T-helper 2 cell treated with Interferon-gamma antibody and Interleukin-4, amounts not matched to agents 100 ng/mL and 5 ng/mL, for 36 hours (primary cell): Measurements from ENCODE around the gene SKA2. TPM values are rescaled to one million over a fixed set of nuclear protein-coding genes. Genes with fewer than 3 reads are reported as not detected.
"Not testable (repeated sequence)": the region's sequence is repeated elsewhere in the genome, so short reads cannot be mapped to it uniquely, and the experiment has no call there.

Experiments
- intact Hi-C: fragments of 100-400 bp; cut with micrococcal nuclease; formaldehyde crosslinking; loops from one replicate; pipeline ENCODE4 v1.15.1; 2023
- total RNA-seq: library from RNA; stranded (reverse); gene quantifications from 2 replicates; pipeline ENCODE4 v1.2.3, GENCODE V29; 2022

The SKA2 gene
- total RNA-seq, 1 donor from 2014 or later: 75.9 TPM

- intact Hi-C loops: loop anchor here (1.0 to 5.0 kb wide), 6 partner anchors 49 to 768 kb away; partner anchors contain the start of genes CLTC, GDPD1, PRR11 and SKA2
Measured at GRCh38 chr17:59105852-59106462, 49.0 kb downstream of the SKA2 start.

- intact Hi-C loops: no loop called here
Measured at GRCh38 chr17:59101178-59101577, 53.8 kb downstream of the SKA2 start.

- intact Hi-C loops: no loop called here
Measured at GRCh38 chr17:59097876-59098275, 57.1 kb downstream of the SKA2 start.

GRCh38 chr17:59094861-59095530, 60.0 kb downstream of the SKA2 start:
- intact Hi-C loops: no loop called here

GRCh38 chr17:59093702-59094231, 61.2 kb downstream of the SKA2 start:
- intact Hi-C loops: no loop called here

- intact Hi-C loops: no loop called here
Measured at GRCh38 chr17:59093145-59093701, 61.8 kb downstream of the SKA2 start.

GRCh38 chr17:59090593-59090992, 64.4 kb downstream of the SKA2 start:
- intact Hi-C loops: not testable (repeated sequence)

- intact Hi-C loops: no loop called here
Measured at GRCh38 chr17:59084154-59084553, 70.8 kb downstream of the SKA2 start.

- intact Hi-C loops: no loop called here
Measured at GRCh38 chr17:59074494-59074893, 80.5 kb downstream of the SKA2 start.

GRCh38 chr17:59073972-59074371, 81.0 kb downstream of the SKA2 start:
- intact Hi-C loops: no loop called here

- intact Hi-C loops: no loop called here
Measured at GRCh38 chr17:59069856-59070255, 85.1 kb downstream of the SKA2 start.

- intact Hi-C loops: no loop called here
Measured at GRCh38 chr17:59067756-59068155, 87.2 kb downstream of the SKA2 start.

GRCh38 chr17:59067340-59067739, 87.6 kb downstream of the SKA2 start:
- intact Hi-C loops: no loop called here

- intact Hi-C loops: no loop called here
Measured at GRCh38 chr17:59062509-59062908, 92.5 kb downstream of the SKA2 start.

Other genes starting within 250 kb of the SKA2 start
- 22.0 and 24.6 TPM in 2 replicates for gene TRIM37, start 48.3 kb downstream of the SKA2 start, total RNA-seq
- gene PRR11, start 560 bp upstream of the SKA2 start, total RNA-seq: 55.1 and 56.9 TPM in 2 replicates
- gene SMG8, start 54.8 kb upstream of the SKA2 start, total RNA-seq: 18.0 and 19.4 TPM in 2 replicates
- 1.6 and 2.5 TPM in 2 replicates for gene GDPD1, start 65.3 kb upstream of the SKA2 start, total RNA-seq
- 3.9 and 5.8 TPM in 2 replicates for gene YPEL2, start 176.5 kb upstream of the SKA2 start, total RNA-seq